Measurements from ENCODE around the gene ZSCAN9. TPM values are rescaled to one million over a fixed set of nuclear protein-coding genes. Genes with fewer than 3 reads are reported as not detected.
A peak's percentile ranks its signal among the peaks of the same experiment; 100 is the strongest.

Gene ZSCAN9
- total RNA-seq, 1 experiment from 2014 or later = 13.7 TPM

DNA sequence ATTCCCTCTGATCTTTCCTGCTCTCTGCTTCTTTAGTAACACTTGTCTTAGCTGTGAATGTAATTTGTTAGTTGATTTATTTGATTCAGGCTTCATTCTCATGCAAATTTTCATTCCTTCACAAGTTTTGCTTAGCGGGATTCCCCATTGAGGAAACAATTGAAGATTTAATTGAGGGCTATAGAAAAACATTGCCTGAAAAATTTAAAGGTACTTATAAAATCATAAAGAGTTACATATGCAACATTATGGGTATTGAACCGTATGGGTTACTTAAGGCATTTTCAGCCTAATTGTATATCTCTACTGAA is 11.9 kb upstream of the ZSCAN9 start:
- ChIA-PET POLR2A (interaction anchor here (0.6 to 3.4 kb wide), 10 partner anchors 11 to 607 kb away, joined by 3 to 37 read pairs (median 4); partner anchors contain the start of genes ZKSCAN4, ZKSCAN8 and ZSCAN9), CTCF (interaction anchor here (0.5 to 0.7 kb wide), 2 partner anchors 52 to 62 kb away, joined by 3 read pairs; no protein-coding TSS in a partner anchor)
- Mint-ChIP-seq H3K4me3 (ENCODE audit: unreplicated experiment) (peak overlapping the region; percentile 72), H3K27ac (ENCODE audit: low read depth, unreplicated experiment) (peak overlapping the region; percentile 85), H3K4me1 (ENCODE audit: insufficient read depth, unreplicated experiment) (peaks cover 14% of the 10 kb centered on the region), H3K36me3 (ENCODE audit: insufficient read depth, unreplicated experiment) (peaks cover 11% of the 10 kb centered on the region), H3K27me3 (ENCODE audit: insufficient read depth, unreplicated experiment) (no peaks in the 10 kb centered on the region), H3K9me3 (ENCODE audit: unreplicated experiment) (no peaks in the 10 kb centered on the region)
- intact Hi-C loops (cut with micrococcal nuclease) = loop anchor here (2.0 to 10.0 kb wide), 4 partner anchors 52 to 398 kb away; a partner anchor contains a TSS
- DNase-seq (ENCODE audit: unreplicated experiment) = no peak
- TF ChIP-seq, protein P1, sequence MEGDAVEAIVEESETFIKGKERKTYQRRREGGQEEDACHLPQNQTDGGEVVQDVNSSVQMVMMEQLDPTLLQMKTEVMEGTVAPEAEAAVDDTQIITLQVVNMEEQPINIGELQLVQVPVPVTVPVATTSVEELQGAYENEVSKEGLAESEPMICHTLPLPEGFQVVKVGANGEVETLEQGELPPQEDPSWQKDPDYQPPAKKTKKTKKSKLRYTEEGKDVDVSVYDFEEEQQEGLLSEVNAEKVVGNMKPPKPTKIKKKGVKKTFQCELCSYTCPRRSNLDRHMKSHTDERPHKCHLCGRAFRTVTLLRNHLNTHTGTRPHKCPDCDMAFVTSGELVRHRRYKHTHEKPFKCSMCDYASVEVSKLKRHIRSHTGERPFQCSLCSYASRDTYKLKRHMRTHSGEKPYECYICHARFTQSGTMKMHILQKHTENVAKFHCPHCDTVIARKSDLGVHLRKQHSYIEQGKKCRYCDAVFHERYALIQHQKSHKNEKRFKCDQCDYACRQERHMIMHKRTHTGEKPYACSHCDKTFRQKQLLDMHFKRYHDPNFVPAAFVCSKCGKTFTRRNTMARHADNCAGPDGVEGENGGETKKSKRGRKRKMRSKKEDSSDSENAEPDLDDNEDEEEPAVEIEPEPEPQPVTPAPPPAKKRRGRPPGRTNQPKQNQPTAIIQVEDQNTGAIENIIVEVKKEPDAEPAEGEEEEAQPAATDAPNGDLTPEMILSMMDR (IDR thresholded peaks at IDR 0.05; ENCODE audit: unreplicated experiment) = no peak
- BruUV-seq (replicated peaks) = no TSS peak

DNA sequence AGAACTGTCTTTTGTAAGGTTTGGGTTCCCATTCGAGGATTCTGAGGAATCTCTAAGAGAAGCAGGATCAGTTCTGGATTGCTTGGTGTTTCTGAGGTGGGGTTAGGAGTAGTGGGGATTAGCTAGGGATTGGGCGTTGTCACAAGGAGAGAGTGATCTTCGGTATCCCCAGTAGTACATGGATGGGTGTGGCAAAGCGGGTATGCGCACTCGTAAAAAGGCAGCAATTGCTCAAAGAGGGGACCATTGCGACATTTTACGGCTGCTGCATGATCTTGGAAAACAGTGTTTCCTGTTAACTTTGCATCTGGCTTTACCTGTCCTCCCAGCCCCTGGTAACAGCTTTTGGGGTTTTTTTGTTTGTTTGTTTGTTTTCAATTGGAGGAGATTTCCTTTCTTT is 9.7 kb upstream of the ZSCAN9 start:
- POLR2A ChIA-PET = interaction anchor here (0.9 to 1.3 kb wide), 2 partner anchors 9 to 168 kb away, joined by 4 read pairs; no protein-coding TSS in a partner anchor

DNA sequence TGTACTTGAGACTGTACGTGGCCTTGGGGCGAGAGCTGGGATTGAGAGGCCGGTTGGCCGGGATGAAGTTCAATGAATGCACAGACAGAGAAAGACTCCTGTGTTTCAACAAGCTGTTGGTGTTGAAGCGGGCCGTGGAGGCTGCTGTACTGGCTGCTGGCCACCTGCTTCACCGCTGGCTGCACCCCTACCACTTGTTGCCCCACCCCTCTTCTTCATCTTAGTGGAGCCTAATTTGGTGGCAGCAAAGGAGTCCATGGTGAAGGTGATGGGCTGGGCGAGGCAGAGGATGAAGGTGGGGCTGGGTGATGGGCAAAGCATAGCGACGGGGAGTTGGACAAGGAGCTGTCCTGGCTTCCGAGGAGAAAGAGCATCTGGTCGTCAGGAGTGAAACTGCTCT is 7.2 kb upstream of the ZSCAN9 start:
- intact Hi-C loops (cut with micrococcal nuclease) = loop anchor here (5.0 to 10.0 kb wide), 2 partner anchors 369 to 403 kb away; a partner anchor contains a TSS
- ChIA-PET POLR2A (interaction anchor here (0.8 to 3.3 kb wide), 10 partner anchors 8 to 132 kb away, joined by 3 to 25 read pairs (median 5); partner anchors contain the start of genes ZKSCAN3, ZKSCAN8, ZSCAN16 and ZSCAN26), CTCF (interaction anchor here (0.6 kb wide), 2 partner anchors 29 to 385 kb away, joined by 3 read pairs; no protein-coding TSS in a partner anchor)
- TF ChIP-seq, protein P1 (IDR thresholded peaks at IDR 0.05; ENCODE audit: unreplicated experiment) = no peak
- Mint-ChIP-seq H3K27ac (ENCODE audit: low read depth, unreplicated experiment) (no peak overlapping the region), H3K4me1 (ENCODE audit: insufficient read depth, unreplicated experiment) (peaks cover 6% of the 10 kb centered on the region), H3K36me3 (ENCODE audit: insufficient read depth, unreplicated experiment) (peaks cover 2% of the 10 kb centered on the region), H3K9me3 (ENCODE audit: unreplicated experiment) (no peaks in the 10 kb centered on the region), H3K27me3 (ENCODE audit: insufficient read depth, unreplicated experiment) (no peaks in the 10 kb centered on the region), H3K4me3 (ENCODE audit: unreplicated experiment) (peak overlapping the region; percentile 78)
- DNase-seq (ENCODE audit: unreplicated experiment) = no peak
- no TSS peak for BruUV-seq (replicated peaks)

More for the DNA sequence above, 9.7 kb upstream of the ZSCAN9 start:
- DNase-seq (ENCODE audit: unreplicated experiment) = peak; percentile 21
- Mint-ChIP-seq H3K36me3 (ENCODE audit: insufficient read depth, unreplicated experiment) (peaks cover 8% of the 10 kb centered on the region), H3K9me3 (ENCODE audit: unreplicated experiment) (no peaks in the 10 kb centered on the region), H3K4me3 (ENCODE audit: unreplicated experiment) (no peak overlapping the region), H3K27me3 (ENCODE audit: insufficient read depth, unreplicated experiment) (no peaks in the 10 kb centered on the region), H3K27ac (ENCODE audit: low read depth, unreplicated experiment) (no peak overlapping the region), H3K4me1 (ENCODE audit: insufficient read depth, unreplicated experiment) (peaks cover 14% of the 10 kb centered on the region)
- intact Hi-C loops (cut with micrococcal nuclease) = loop anchor here (5.0 to 10.0 kb wide), 2 partner anchors 372 to 401 kb away; a partner anchor contains a TSS
- CTCF ChIA-PET = no interaction called here
- BruUV-seq (replicated peaks) = no TSS peak
- TF ChIP-seq, protein P1 (IDR thresholded peaks at IDR 0.05; ENCODE audit: unreplicated experiment) = no peak

DNA sequence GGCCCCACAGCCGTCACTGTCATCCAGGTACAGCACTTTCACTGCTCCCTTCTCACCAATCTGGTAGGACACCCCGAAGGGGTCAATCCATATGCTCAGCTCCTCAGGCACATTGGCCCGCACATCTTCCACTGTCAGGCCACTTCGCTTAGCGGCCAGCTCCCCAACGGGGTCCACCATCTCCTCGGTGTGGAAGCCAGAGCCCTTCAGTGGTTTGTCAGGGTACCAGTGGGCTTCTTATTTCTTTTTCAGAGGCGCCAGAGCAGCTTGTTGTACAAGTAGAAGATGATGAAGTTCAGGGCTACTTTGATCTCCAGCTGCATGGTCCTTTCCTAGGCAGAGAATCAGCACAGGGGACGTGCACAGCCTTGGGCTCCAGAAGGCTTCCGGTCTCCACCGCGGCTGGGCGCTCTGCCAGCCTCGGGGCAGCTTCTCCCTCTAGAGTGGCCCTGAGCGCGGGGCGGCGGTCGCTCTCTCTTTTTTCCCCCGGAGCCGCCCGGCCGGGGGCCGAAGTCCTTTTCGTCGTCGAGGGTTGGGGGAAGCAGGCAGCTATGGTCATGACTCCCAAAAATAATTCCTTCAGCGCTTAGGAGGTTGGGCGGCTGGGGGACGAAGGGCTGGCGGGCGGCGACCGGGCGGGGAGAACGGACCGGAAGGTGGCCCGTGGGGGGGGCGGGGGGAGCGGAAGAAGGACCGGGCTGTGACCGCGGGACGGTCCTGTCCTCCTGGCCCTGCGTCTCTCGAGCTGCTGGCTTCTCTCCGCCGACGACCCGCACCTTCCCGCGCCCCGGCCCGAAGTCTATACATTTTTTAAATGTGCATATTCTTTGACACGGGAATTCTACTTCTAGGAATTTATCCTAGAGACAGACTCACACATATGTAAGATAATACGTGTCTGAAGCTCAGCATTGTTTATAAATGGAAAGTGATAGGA is 6.5 kb upstream of the ZSCAN9 start:
- DNase-seq (ENCODE audit: unreplicated experiment) = peak; percentile 58
- intact Hi-C loops (cut with micrococcal nuclease) = loop anchor here (5.0 to 10.0 kb wide), 2 partner anchors 369 to 404 kb away; a partner anchor contains a TSS
- CTCF ChIA-PET = interaction anchor here (0.6 to 2.1 kb wide), 2 partner anchors 138 to 385 kb away, joined by 3 to 5 read pairs; no protein-coding TSS in a partner anchor
- peak overlapping the region; percentile 76 for H3K27ac Mint-ChIP-seq (ENCODE audit: low read depth, unreplicated experiment)
- no peaks in the 10 kb centered on the region for H3K36me3 Mint-ChIP-seq (ENCODE audit: insufficient read depth, unreplicated experiment)
- TF ChIP-seq, protein P1 (IDR thresholded peaks at IDR 0.05; ENCODE audit: unreplicated experiment) = no peak
- H3K4me1 Mint-ChIP-seq (ENCODE audit: insufficient read depth, unreplicated experiment) = peaks cover 6% of the 10 kb centered on the region
- no peaks in the 10 kb centered on the region for H3K27me3 Mint-ChIP-seq (ENCODE audit: insufficient read depth, unreplicated experiment)
- POLR2A ChIA-PET = interaction anchor here (0.5 to 3.3 kb wide), 16 partner anchors 8 to 302 kb away, joined by 3 to 25 read pairs (median 5); partner anchors contain the start of genes ZKSCAN3, ZKSCAN4, ZKSCAN8 and ZSCAN16
- peak overlapping the region; percentile 78 for H3K4me3 Mint-ChIP-seq (ENCODE audit: unreplicated experiment)
- TSS peak; percentile 79 for BruUV-seq (replicated peaks)
- no peaks in the 10 kb centered on the region for H3K9me3 Mint-ChIP-seq (ENCODE audit: unreplicated experiment)

Data from MCF 10A (cell line).